ENCODE results near the gene PTPN1. TPM values are rescaled to one million over a fixed set of nuclear protein-coding genes. Genes with fewer than 3 reads are reported as not detected.
"Not testable (repeated sequence)": the region's sequence is repeated elsewhere in the genome, so short reads cannot be mapped to it uniquely, and the experiment has no call there.

The PTPN1 gene
- total RNA-seq (2014; rRNA removed; shearing (Covaris generic)): 118 and 121 TPM in 2 replicates
- 66.3 and 77.9 TPM in 2 replicates for polyA plus RNA-seq (2015; cell fraction: cytosol; rRNA removed)
- polyA plus RNA-seq (2015; cell fraction: nucleus; rRNA removed): 55.0 and 56.7 TPM in 2 replicates

DNA sequence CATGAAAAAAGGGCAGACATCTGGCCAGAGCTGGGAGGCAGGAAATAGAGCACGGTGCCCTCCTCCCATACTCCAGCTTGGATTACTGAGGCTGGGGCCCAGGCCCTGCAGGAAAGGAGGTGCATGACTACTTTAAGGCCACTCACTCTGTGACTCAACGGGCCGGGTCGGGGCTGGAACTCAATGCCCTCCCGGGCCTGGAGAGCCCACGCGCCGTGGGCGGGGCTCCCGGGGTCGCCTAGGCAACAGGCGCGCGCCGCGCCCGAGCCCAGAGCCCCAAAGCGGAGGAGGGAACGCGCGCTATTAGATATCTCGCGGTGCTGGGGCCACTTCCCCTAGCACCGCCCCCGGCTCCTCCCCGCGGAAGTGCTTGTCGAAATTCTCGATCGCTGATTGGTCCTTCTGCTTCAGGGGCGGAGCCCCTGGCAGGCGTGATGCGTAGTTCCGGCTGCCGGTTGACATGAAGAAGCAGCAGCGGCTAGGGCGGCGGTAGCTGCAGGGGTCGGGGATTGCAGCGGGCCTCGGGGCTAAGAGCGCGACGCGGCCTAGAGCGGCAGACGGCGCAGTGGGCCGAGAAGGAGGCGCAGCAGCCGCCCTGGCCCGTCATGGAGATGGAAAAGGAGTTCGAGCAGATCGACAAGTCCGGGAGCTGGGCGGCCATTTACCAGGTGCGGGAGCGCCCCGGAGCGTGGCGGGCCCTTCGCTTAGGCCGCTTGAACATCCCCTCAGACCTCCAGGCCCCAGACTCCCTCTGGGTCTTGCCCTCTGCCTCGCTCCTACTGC lies at the start of gene PTPN1:
TSS of gene PTPN1 (plus strand) at position 461 of the 783 bp plus-strand sequence. CDS start at position 606, 145 bp downstream.
- in situ Hi-C loops (cut with HindIII; ENCODE audit: low pct_unique_long_range_greater_than_20kb, low sequenced_read_pairs): no loop called here
- DNase-seq (ENCODE audit: low read depth, low spot score): peak; percentile 99

- in situ Hi-C loops (cut with HindIII; ENCODE audit: low pct_unique_long_range_greater_than_20kb, low sequenced_read_pairs): loop anchor here (10.0 kb wide), 1 partner anchor 176 kb away; no protein-coding TSS in a partner anchor
Measured at GRCh38 chr20:50460608-50461267, 49.4 kb upstream of the PTPN1 start.

DNA sequence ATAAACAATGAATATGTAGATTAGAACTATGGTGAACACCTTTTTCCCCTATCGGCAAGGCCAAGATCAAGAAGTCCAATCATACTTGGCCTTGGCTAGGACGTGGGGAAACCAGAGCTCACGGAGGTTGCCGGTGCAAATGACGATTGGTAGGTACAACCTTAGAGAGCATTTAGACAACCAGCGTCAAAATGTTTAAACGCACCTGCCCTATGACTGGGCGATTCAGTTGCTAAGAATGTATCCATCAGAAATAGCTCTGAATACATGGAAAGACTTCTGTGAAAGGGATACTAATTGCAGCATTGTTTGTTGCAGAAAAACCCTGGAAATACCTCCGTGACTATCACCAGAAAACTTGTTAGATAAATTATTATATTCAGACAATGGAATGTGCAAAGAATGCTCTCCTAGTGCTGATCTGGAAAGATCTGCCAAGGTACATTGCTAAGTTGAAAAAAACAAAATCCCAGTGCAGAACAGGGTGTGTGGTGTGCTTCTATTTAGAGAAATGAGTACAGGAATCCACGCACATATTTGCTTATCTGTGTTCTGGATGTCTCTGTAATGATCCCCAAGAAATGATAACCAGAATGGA lies 48.0 kb upstream of the PTPN1 start:
- DNase-seq (ENCODE audit: low read depth, low spot score): no peak

More at GRCh38 chr20:50460608-50461267, 49.4 kb upstream of the PTPN1 start:
- peak; percentile 95 for DNase-seq (ENCODE audit: low read depth, low spot score)

DNA sequence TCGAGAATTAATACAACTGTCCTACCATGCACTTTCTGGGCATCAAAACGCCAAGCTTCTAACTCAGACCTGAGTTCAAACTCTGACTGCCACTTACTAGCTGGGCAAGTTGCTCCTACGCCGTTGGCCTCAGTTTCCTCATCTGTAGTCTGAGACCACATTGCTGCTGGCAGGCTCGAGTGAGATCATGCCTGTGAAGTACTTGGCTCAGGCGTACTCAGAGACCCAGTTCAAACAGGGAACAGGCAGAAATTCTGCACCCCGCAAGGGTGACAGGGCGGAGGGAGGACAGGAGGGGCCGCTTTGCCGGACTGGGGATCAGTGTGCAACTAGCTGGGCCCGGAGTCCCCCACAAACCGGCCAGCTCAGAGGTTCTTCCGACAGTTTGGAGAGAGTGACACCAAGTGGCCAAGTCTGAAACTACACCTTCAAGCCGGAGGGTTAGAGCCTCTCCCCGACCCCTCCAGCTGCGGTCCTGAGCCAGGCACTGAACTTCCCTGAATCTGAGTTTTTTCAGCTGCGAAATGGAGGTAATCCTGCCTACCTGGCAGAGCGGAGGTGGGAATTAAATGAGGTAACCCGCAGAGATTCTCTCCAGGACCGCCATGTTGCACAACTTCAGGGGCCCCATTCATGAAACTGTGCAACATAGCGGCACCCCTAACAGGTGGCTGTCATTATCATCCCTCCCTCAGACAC lies 46.0 kb upstream of the PTPN1 start:
- DNase-seq (ENCODE audit: low read depth, low spot score): peak; percentile 69
- in situ Hi-C loops (cut with HindIII; ENCODE audit: low pct_unique_long_range_greater_than_20kb, low sequenced_read_pairs): loop anchor here (10.0 kb wide), 1 partner anchor 179 kb away; no protein-coding TSS in a partner anchor

More for the DNA sequence above, 48.0 kb upstream of the PTPN1 start:
- in situ Hi-C loops (cut with HindIII; ENCODE audit: low pct_unique_long_range_greater_than_20kb, low sequenced_read_pairs): loop anchor here (10.0 kb wide), 1 partner anchor 177 kb away; no protein-coding TSS in a partner anchor

GRCh38 chr20:50464725-50465650 lies 45.2 kb upstream of the PTPN1 start:
- in situ Hi-C loops (cut with HindIII; ENCODE audit: low pct_unique_long_range_greater_than_20kb, low sequenced_read_pairs): loop anchor here (10.0 kb wide), 1 partner anchor 180 kb away; no protein-coding TSS in a partner anchor

DNA sequence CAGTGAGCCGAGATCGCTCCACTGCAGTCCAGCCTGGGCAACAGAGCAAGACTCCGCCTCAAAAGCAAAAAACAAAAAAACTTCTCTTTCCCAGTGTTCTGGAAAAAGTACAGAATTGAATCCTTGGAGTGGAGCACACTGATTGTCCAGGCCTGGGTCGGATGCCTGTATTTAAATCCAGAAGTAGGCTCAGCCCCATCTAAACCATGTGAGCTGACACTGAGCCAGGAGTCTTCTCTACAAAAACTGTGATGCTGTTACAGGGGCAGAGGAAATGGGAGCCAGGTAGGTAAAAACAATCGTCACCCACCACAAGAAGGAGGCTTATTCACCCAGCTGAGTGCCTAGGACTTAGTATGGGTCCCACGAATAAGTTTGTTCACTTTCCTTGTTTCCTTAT lies 43.0 kb upstream of the PTPN1 start:
- no peak for DNase-seq (ENCODE audit: low read depth, low spot score)
- in situ Hi-C loops (cut with HindIII; ENCODE audit: low pct_unique_long_range_greater_than_20kb, low sequenced_read_pairs): loop anchor here (10.0 kb wide), 1 partner anchor 182 kb away; no protein-coding TSS in a partner anchor

More at GRCh38 chr20:50464725-50465650, 45.2 kb upstream of the PTPN1 start:
- no peak for DNase-seq (ENCODE audit: low read depth, low spot score)

- in situ Hi-C loops (cut with HindIII; ENCODE audit: low pct_unique_long_range_greater_than_20kb, low sequenced_read_pairs): loop anchor here (10.0 kb wide), 1 partner anchor 183 kb away; no protein-coding TSS in a partner anchor
- DNase-seq (ENCODE audit: low read depth, low spot score): peak; percentile 87
Measured at GRCh38 chr20:50467718-50468356, 42.3 kb upstream of the PTPN1 start.

DNA sequence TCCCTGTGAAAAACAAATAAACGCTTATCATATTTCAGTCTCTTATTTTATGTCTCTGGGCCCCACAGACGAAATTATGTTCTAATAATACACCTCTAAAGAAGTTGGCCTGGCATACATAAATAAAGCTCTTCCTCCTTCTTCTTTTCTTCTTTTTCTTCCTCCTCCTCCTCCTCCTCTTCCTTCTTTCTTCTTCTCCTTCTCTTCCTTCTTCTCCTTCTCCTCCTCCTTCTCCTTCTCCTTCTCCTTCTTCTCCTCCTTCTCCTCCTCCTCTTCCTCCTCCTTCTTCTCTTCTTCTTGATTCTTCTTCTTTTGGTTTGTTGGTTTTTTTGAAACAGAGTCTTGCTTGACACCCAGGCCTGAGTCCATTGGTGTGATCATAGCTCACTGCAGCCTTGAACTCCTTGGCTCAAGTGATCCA lies 41.8 kb upstream of the PTPN1 start:
- DNase-seq (ENCODE audit: low read depth, low spot score): no peak
- in situ Hi-C loops (cut with HindIII; ENCODE audit: low pct_unique_long_range_greater_than_20kb, low sequenced_read_pairs): loop anchor here (10.0 kb wide), 1 partner anchor 184 kb away; no protein-coding TSS in a partner anchor

GRCh38 chr20:50469176-50469723 lies 40.9 kb upstream of the PTPN1 start:
- in situ Hi-C loops (cut with HindIII; ENCODE audit: low pct_unique_long_range_greater_than_20kb, low sequenced_read_pairs): loop anchor here (10.0 kb wide), 1 partner anchor 184 kb away; no protein-coding TSS in a partner anchor
- DNase-seq (ENCODE audit: low read depth, low spot score): no peak

GRCh38 chr20:50469796-50470195 lies 40.4 kb upstream of the PTPN1 start:
- in situ Hi-C loops (cut with HindIII; ENCODE audit: low pct_unique_long_range_greater_than_20kb, low sequenced_read_pairs): loop anchor here (10.0 kb wide), 1 partner anchor 185 kb away; no protein-coding TSS in a partner anchor
- DNase-seq (ENCODE audit: low read depth, low spot score): no peak

DNA sequence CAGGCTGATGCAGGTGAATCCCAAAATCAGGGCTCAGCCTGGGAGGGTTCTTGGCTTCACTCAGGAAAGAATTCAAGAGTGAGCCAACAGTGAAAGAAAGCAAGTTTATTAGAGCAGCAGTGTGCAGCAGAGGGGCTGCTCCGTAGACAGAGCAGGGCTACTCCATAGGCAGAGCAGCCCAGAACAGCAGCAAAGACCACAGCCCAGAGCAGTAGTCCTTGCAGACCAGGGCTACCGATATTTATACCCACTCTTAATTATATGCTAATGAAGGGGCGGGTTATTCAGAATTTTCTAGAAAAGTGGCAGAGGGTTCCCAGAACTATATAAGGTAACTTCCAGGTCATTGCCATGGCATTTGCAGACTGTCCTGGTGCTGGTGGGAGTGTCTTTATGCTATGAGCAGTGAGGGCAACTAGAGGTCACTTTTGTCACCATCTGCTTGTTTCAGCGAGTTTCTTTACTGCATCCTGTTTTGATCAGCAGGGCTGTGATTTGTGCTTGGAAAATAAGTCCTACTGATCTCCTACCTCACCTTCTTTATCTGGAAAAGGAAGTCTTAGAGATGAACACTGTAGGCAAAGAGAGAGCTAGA lies 39.8 kb upstream of the PTPN1 start:
- in situ Hi-C loops (cut with HindIII; ENCODE audit: low pct_unique_long_range_greater_than_20kb, low sequenced_read_pairs): no loop called here
- no peak for DNase-seq (ENCODE audit: low read depth, low spot score)

GRCh38 chr20:50471231-50471630 lies 39.0 kb upstream of the PTPN1 start:
- in situ Hi-C loops (cut with HindIII; ENCODE audit: low pct_unique_long_range_greater_than_20kb, low sequenced_read_pairs): no loop called here
- DNase-seq (ENCODE audit: low read depth, low spot score): no peak

- in situ Hi-C loops (cut with HindIII; ENCODE audit: low pct_unique_long_range_greater_than_20kb, low sequenced_read_pairs): no loop called here
- no peak for DNase-seq (ENCODE audit: low read depth, low spot score)
Measured at GRCh38 chr20:50472693-50473664, 37.2 kb upstream of the PTPN1 start.

DNA sequence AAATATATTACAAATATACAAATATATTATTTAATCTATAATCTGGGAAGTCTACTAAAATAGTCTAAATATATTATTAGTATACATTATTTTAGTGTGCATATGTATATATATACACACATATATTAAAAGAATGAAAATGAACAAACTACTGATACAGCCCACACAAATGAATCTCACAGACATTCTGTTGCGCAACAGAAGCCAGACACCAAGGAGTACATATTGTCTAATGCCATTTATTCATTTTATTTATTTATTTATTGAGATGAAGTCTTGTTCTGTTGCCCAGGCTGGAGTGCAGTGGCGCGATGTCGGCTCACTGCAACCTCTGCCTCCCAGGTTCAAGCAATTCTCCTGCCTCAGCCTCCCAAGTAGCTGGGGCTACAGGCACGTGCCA lies 35.8 kb upstream of the PTPN1 start:
- DNase-seq (ENCODE audit: low read depth, low spot score); in situ Hi-C loops (cut with HindIII; ENCODE audit: low pct_unique_long_range_greater_than_20kb, low sequenced_read_pairs): not testable (repeated sequence)

Data from SK-MEL-5 (cell line).